Stimulated activated CD4-positive, alpha-beta T cell treated with anti-CD3 and anti-CD28 coated beads, TNF-alpha, amount 100 ng/mL, for 1 hour (primary cell): ENCODE results near the gene PRKCE.

Experiments used
- DNase-seq, 3 donors: peaks; one replicate each; pipeline ENCODE4 v3.0.0-alpha.2; 2020; ENCODE audit warnings: low read depth in 3 of 3, low spot score in 1 of 3

Gene PRKCE

DNA sequence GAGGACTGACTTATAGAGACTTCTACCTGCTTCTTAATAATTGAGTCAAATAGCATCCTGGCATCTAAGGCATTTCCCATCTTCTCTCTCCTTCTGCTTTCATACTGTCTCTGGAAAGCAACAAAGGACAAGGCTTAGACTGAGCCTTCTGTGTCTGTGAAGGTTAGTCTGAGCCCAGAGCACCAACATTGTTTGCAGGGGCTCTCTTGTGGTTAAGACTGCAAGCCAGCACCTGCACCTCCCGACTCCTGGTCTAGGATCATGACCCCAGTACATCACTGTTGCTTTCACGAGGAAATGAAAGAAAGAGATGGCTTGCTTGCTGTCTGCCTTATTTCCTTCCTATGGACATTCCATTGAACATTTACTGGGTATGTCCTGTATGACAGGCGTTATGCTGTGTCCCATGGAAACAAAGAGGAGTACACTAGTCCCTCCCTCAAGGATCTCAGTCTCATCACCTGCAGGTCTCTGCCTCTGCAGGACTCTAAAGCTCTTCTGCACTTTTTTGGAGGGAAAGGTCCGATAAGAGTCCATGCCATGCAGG lies 330.0 kb downstream of the PRKCE start:
- DNase-seq: no peak

DNA sequence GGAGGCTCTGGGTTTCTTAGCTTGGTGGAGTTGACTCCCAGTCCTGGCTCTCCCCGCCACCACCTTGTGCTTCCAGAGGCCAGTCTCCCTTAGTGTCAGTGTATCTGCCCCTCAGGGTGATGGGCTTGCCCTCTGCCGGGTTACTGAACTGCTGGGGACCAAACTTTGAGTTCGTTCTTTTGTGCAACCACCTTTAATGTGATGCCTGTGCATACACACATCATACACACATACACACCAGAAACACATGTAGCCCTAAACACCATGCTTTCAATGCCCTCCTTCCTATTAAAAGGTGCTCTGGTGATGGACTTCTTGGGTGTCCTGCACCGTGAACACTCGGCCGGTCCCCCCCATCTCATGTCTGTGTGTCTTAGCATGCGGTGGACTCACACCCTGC lies 330.6 kb downstream of the PRKCE start:
- DNase-seq: no peak

DNA sequence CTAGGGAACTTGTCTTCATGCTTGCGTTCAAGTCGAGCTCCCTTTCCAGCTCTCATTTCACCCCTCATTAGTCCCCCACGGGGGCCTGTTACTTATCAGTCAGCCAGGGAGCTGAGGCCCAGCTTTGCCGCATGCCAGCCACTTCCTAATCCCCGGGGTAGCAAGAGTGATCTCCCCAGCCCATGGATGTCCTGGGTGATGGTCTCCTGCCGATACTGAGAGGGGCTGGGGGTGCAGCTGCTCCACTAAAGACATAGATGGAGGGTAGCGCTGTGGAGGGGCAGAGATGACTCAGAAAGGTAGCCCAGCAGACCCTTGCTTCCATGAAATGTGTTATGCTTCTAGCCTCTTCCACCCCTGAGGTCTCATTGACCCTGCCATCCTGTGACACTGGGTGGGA lies 331.7 kb downstream of the PRKCE start:
- no peak for DNase-seq

DNA sequence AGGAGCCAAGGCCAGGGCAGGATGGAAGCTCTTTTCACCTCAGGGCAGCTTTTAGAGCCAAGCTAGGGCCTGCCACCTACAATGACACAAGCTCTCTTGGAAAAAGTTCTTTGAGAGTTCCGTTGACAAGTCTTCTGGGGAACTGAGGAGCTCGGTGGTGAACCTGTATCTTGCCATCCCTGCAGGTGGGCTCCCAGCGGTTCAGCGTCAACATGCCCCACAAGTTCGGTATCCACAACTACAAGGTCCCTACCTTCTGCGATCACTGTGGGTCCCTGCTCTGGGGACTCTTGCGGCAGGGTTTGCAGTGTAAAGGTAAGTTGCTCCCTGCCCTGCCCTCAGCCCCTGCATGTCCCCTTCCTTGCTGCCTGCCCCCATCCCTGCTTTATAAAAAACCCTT lies 332.9 kb downstream of the PRKCE start:
- DNase-seq: no peak

DNA sequence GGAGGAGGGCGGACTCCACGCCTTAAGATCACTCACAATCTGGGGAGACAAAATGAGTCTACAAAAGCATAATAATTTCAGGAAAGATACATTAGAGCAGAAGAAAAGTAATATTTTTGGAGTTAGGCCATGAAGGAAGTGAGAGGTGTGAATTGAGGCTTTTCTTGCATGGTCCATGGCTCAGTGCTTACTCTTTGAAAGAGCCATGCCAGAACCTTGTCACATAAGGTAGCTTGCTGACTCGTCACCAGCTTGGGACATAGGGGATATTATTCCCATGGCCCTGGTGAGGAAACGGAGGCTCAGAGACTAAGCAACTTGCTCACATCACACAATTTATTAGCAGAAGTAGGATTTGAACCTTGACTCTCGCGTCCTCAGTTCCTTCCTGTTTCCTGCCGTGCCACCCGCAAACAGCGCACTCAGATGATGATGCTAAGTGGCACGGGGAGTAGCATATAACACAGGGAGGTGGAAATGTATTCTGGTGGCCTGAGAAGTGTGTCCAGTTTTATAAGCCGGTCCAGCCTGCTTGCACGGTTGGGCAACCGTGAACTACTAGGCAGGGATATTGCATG lies 333.5 kb downstream of the PRKCE start:
- DNase-seq: no peak

DNA sequence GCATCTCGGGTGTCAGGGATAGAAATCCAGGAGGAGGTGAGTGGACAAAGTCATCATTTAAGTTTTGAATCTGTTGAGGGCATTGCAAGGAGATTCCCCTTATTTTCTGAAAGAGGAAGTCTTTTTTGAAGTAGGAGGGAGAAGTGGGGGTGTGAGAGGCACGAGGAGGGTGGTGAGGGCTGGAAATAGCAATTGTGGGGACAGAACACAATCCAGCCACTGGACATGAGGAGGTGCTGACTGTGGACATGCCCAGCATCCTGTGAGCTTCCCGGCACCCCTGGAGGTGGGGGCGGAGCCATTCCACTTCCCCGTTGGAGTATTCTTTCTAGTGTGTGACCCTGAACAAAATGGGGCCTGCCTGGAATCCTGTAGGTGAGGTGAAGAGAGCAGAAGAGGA lies 335.0 kb downstream of the PRKCE start:
- DNase-seq: no peak

DNA sequence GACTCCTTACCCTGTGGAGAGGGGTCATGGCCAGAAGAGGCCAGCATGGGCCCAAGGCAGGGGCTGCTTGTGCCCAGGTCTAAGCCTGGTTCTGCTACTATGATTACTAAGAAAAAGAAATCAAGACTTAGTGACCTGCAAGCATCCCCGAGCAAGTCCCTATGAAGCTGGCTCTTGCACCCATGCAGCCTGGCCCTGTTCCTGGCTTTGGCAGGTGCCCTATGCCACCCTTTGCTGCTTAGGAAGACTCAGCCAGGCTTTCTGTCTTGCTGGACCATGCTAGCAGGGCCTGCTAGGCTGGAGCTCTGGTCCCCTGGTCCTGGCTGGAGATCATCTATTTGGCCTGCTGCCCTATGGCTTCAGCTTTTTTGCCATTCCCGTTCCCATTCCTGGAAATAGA lies 336.4 kb downstream of the PRKCE start:
- DNase-seq: no peak

DNA sequence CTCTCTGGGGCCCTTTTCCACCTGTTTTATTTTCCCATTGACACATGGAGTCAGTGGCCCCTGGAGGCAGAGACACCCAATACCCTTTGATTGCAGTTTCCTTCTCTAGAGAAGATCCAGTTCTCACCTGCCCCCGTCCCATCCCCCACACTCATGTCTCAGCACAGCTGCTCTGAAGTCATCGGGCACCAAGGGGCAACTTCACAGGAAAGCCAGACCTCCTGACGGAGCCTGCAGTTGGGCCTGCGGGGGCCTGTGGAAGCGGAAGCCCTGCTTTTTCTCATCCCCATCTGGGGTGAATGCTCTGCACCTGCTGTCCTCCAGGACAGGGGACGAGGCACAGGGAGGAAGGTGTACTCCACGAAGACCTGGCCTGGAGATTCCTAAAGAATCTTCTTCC lies 337.4 kb downstream of the PRKCE start:
- no peak for DNase-seq

DNA sequence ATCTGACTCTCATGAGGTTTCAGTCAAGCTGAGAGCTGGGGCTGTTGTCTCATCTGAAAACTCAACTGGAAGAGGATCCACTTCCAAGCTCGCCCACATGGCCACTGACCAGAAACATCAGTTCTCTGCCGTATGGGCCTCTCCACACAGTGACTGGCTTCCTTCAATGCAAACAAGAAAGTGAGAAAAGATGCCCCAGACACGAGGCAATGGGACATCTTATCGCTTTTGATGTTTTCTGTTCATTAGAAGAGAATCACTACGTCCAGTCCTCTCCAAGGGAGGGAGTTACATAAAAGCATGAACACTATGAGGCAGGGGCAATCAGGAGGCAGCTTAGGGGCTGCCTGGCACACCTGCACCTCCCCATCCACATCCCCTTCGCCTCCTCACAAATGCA lies 338.7 kb downstream of the PRKCE start:
- no peak for DNase-seq

DNA sequence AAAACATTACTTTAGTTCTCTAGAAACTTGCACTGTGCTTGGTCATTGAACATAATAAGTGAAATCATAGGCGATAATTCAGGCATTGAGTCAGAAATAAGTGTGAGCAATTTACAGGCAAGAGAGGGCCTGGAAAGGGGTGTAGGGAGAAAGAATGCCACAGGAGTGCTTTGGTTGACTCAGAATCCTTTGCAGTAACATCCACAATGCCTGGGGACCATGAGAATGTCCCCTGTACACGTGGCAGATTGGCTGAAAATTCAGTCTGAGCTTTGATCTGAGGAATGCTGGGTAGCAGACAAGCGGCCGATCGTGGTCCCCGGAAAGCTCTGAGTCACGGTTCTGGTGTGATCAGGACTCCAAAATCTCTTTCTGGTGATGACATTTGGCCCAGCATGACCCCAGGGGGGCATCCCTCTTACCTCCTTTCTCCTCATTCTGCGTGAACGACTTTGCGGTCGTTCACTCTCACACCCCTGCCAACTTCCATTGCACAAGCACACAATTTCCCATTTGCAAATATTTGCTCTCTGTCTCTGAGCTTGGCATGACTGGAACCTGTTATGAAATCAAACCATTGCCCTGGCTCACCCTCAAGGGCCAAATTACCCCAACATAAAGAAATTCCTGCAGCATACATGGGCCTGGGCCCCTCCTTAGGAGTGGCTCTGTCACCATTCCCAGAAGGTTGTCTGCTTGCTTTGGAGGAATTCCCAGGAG lies 340.7 kb downstream of the PRKCE start:
- no peak for DNase-seq

DNA sequence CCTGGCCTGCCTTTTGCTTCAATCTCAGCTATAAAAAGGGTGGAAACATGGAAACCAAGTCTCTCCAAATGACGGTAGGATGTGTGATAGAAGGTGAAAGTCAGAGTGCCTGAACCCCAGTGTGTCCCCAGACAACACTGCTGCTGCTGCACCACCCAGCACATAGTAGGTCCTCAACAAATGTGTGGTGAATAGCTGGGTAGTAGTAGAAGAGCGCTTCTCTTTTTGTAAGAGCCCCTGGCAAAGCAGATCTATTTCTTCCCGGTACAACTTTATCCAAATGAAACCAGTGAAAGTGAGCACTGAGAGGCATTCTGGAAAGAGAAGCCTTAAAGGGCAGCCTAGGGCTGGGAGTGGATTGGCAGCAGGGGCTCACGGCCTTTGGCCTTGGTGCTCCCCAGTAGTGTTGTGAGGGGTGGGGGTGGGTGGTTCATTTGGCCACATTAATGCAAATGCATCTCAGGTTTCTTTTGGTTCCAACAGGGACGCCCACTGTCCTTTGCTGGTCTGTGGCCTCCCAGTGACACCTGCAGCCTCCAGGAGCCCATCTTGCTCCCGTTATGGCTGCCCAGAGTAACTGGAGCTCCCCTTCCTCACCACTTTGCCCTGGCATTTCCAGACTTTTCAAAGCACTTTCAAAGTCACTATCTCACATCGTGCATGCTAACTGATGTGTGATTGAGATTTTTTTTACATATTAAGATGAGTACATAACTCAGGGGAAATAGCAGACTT lies 341.4 kb downstream of the PRKCE start:
- DNase-seq: no peak

DNA sequence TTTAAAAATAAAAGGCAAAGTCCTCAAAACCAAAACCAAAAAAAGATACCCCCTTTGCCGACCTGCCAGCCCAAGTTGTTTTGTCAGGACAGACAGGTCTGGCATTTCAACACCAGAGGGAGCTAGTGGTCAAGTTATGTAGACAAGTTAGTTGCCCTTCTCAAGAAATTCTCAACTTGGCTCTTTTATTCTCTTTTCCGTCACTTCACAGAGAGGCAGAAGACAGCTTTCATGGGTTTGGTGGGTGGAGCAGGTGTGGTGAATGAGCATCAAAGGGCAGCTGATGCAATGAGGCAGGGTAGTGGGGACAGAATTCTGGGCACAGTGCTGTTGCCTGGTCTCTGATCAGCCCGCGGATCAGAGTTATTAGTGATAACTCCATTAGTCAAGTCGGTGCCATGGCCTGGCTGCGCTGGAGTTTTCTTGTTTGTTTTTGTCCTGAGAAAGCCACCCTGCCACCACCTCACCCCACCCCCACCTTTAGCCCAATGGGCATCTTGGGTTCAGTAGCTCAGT lies 342.1 kb downstream of the PRKCE start:
- DNase-seq: peak; percentile 5 to 16 (median 5)

DNA sequence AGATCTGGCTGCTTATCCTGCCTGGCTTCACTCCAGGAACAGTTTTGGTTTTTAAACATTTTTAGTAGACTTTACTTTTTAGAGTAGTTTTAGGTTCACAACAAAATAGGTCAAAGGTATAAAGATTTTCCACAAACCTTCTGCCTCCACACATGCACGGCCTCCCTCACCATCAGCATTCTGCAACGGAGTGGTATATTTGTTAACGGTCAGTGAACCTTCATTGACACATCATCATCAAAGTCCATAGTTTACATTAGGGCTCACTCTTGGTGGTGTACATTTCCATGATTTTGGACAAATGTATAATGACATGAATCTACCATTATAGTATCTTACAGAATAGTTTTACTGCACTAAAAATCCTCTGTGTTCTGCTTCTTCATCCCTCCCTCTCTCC lies 342.6 kb downstream of the PRKCE start:
- no peak for DNase-seq

DNA sequence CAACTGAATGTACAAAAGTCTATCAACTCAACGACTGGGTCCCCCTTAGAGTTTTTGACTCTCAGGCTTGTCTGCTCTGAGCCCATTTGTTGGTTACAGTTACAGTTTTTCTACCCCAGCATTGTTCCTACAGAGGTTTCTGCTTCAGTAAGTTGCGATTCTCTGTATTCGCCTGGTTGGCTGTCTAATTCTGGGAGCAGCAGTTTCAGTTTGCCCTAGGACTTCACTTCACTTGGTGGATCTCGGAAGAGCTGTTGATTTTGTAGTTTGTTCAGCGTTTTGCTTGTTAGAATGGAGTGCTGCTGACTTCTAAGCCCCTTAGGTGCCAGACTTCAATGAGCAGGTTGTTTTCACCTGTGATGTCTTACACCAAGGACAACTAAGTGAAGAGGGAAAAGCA lies 349.2 kb downstream of the PRKCE start:
- no peak for DNase-seq

DNA sequence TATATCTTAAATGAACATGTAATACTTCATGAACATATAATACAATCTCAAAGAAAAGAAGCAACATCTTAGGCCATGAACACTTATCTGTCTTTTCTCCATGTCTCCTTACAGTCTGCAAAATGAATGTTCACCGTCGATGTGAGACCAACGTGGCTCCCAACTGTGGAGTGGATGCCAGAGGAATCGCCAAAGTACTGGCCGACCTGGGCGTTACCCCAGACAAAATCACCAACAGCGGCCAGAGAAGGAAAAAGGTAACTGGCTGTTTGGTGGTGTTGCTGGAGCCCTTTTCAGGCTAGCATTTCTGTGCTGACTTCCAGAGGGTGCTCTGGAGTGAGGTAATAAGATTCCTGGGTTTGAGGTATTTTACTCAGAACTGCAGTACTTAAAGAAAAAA lies 349.8 kb downstream of the PRKCE start:
- DNase-seq: no peak

DNA sequence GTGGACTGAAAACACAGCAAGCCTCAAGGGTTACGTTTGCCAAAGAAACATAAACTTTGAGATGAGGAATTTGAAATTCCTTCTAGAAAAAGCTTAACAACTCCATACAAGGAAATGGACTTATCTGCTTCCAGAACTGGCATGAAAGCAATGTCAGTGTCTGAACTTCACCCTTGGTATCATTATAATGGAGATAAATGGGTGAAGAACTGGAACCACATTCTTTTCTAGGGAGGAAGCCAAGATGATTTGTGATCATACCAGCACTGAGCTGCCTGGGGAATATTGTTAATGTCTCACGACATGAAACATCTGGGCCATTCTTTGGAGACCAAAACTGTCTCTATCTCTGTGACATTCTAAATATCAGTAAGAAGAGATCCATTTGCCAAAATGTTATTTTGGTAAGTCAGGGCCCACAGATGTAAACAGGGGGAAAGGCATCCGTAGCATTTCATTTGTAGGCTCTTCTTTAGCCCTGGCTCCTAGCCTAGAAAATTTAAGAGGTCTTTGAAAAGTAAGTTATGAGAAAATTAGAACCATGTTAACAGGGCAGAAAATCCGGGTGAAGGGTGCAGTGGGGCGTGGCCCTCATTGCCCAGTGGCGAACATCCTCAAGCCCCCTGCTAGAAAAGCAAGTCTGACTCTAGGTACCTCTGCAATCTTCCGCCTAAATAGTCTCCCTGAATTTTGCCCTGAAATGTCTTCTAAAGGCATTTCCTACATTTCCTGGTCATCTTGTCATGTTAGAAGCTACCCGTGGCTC lies 350.4 kb downstream of the PRKCE start:
- no peak for DNase-seq

DNA sequence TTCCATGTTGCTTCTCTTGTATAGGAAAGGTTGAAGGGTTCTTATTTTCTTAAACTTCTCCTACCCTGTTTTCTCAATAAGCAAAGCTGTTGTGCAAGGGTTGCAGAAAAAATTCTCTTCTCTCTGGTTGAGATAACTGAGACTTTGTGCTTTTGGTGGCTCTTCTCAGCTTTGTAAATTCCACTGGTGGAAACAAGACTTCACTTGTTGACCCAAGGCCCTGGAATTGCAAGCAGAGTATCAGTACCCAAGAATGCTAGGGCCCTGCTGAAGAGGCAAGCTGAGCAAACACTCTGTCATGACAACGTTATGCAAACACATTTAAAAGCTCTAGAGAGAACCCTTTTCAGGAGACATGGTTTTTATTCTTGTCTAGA lies 351.0 kb downstream of the PRKCE start:
- no peak for DNase-seq

DNA sequence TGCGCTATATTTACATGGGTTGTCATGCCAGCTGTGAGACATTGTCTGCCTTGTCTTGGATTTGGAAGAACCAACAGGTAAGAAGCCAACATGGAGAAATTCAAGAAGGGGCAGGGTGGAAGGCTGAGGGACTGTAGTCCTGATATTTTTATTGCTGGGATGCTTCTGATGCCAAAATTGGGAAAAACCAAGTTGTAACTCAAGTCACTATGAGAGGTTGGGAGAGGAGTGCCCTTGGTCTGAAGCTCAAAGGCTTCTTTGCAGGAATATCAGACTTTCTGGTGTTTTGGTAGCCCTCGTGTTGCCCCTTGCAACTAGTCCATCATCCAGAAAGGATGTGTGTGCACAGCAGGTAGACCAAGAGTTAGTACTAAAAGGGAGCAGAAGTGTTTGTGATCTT lies 351.5 kb downstream of the PRKCE start:
- no peak for DNase-seq

DNA sequence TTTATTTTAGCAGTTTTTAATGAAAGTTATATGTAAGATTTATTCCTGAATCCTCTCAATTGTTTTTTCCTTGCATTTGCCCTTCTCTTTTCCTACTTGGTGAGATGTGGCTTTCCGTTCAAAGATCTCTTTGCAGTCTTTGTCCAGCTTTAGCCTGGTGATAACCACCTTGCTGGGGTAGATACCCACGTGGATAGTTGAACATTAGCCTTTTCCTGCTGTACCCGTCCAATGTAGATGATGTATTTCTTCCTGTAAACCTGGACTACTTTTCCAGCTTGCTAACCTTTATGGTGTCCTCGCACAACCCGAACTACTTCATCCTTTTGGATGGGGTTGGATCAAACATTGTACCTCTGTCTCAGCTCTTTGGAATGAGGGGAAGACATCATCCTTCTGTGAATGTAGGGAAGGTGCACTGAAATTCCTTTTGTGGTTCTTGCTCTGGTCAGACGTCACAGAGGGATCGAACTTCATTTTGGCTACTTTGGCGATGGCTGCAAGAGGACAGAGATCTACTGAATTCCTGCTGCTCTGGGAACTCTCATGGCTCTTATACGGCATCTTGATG lies 352.5 kb downstream of the PRKCE start:
- DNase-seq: no peak

DNA sequence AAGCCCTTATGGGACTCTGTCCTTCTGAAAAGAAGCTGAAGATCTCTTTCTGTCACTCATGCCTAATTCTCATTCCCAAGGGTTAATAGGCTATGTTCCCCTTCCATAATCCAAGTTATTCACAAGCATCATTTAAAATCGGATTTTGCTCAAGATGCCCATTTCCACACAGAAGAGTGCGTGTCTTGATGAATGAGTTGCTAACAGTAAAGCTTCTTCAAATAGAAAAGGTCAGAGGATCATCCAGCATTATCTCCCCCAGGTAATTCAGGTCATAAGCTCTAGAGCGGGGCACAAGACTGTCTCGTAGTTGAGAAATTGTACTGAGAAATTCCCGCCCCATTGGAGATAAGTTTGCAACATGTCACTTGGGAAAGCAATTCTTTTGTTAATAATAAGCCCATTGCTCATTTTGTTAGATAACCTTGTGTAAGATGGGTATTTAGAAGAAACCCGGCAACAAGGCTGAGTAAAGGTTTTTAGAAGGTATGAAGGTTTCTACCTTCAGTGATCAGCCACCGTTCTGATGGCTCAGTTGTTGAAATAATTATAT lies 355.1 kb downstream of the PRKCE start:
- DNase-seq: no peak

DNA sequence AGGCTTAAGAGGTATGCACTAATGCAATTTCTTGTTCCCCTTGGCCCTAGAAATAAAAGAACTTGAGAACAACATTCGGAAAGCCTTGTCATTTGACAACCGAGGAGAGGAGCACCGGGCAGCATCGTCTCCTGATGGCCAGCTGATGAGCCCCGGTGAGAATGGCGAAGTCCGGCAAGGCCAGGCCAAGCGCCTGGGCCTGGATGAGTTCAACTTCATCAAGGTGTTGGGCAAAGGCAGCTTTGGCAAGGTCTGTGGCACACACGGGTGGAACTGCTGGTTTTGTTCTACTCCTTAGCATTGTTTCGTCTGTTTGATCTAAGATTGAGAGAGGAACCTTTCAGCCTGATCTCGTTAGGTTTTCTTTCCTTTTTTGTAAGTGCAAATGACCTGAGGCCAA lies 355.9 kb downstream of the PRKCE start:
- no peak for DNase-seq
